ENCODE measurements around the gene LAMB4. TPM values are rescaled to one million over a fixed set of nuclear protein-coding genes. Genes with fewer than 3 reads are reported as not detected.
A peak's percentile ranks its signal among the peaks of the same experiment; 100 is the strongest.

Gene LAMB4
- total and polyA plus RNA-seq, 4 experiments from 2014 or later, result not detected

DNA sequence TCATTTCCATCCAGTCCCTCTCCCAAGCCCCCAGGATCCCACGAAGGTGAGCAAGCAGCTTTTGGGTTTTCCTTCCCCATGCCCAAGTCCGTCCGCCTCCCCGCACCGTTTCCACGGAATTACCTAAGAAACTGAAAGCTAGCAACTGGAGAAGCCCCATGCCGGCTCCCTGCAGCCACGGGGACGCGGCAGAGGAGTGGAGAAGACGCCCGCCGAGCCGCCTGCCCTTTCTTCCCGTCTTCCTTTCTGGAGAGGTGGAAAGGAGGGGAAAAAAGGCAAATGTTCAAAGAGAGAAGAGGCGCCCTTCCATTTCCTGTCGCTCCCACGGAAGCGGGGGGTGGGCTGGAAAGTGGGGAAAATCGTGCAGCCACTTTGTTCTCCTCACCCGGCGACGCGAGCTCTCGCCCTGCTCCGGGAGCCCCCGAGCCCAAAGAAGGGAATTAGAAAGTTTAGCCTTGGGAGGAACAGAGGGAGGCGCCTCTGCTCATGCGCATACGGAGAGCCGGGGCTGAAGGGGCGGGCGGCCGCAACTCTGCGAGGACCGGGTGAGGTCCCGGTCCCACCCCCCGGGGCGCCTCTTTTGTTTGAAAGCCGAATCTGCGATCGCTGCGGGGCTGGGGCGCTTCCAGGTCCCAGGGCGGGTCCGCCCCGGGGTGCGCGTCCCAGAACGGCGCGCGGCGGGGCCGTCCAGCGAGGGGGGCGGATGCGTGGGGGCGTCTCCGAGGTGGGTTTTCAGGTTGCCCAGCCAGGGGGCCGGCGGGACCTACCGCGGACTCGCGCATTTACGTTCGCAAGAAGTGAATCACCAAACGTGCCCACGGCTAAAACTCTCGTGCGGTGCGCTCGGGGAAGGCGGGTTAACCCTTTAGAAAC lies 127.2 kb downstream of the LAMB4 start, which contains the start of gene LAMB1:
Gene LAMB1, minus strand, starts transcription at position 436 of the 873 bp plus-strand sequence. Its CDS starts 276 bp downstream, at position 160.
- DNase-seq, result no peak
- H3K36me3 ChIP-seq (ENCODE audit: insufficient read depth, low read length), result no peaks in the 10 kb centered on the region
- Mint-ChIP-seq H3K36me3 (no peaks in the 10 kb centered on the region), H3K4me3 (peak within 1 kb of the TSS; percentile 64 to 89 (median 75)), H3K27ac (no peak within 1 kb of the TSS), H3K9me3 (peaks cover 0 to 7% (median 0%) of the 10 kb centered on the region in 8 donors), H3K4me1 (peaks cover 6 to 29% (median 15%) of the 10 kb centered on the region in 4 donors), H3K27me3 (peaks cover 41 to 44% of the 10 kb centered on the region in 2 donors)
- H3K27ac ChIP-seq (ENCODE audit: low read depth, low read length), result no peak within 1 kb of the TSS
- peak within 1 kb of the TSS in 1 of 2 donors; percentile 13 for H3K4me3 ChIP-seq (ENCODE audit: low read length in 2 of 2)
- peaks cover 19% of the 10 kb centered on the region for H3K4me1 ChIP-seq (ENCODE audit: insufficient read depth, low read length)
- H3K9me3 ChIP-seq (ENCODE audit: control insufficient read depth in 1 of 2, low read length in 2 of 2), result no peaks in the 10 kb centered on the region
- CTCF ChIA-PET (ENCODE audit: partially characterized antibody), result interaction anchor here (1.5 kb wide), 1 partner anchor 143 kb away, joined by 3 read pairs; no protein-coding TSS in a partner anchor
- H3K27me3 ChIP-seq (ENCODE audit: insufficient read depth, low read length), result peaks cover 11% of the 10 kb centered on the region
- POLR2A ChIA-PET (ENCODE audit: partially characterized antibody), result no interaction called here
- intact Hi-C loops (cut with micrococcal nuclease), result no loop called here

DNA sequence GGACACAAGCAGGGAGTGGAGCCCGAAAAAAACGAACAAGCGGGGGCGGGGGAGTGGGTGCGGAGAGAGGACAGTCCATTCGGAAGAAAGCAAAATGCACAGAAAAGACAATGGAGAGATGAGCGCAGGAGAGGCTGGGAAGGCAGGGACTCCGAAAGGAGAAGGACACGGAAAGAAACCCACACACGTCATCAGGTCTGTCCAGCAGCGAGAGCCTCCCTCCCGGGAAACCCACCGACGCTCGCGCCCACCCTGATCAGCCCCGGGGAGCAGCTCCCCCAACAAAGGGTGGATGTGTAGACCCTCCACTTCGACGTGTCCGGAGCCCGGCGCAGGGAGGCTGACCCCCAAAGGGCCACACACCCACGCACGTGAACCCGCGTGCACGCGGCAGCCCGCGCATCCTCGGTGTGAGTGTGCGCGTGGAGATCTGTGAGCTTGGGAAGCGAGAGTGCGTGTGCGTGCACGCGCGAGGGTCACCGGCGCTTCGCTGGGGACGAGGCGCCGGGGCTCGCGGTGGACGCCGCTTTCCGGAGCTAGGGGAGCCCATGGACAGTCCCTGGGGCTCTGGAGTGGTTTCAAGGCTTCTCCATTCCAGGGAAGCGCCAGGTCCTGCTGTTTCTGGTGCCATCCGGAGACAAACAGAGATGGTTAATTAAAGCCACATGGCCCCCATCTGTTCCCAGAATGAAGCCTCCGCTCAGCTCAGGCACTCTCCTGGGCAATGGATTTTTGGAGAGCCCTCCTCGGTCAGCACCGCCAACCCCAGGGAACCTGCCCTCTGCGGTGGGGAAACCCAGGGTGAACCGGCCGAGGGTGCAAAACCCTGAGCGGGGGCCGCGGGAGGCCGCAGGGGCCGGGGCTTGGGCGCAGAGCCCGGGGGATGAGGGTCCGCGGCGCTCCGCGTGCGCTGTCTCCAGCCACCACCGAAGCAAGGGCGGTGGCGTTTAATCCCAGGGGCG lies 128.1 kb downstream of the LAMB4 start:
- Mint-ChIP-seq H3K9me3 (peaks cover 0 to 7% (median 0%) of the 10 kb centered on the region in 8 donors), H3K36me3 (no peaks in the 10 kb centered on the region), H3K27ac (no peak overlapping the region), H3K4me3 (peak overlapping the region; percentile 59 to 84 (median 73)), H3K27me3 (peaks cover 34 to 40% of the 10 kb centered on the region in 2 donors), H3K4me1 (peaks cover 6 to 29% (median 15%) of the 10 kb centered on the region in 4 donors)
- intact Hi-C loops (cut with micrococcal nuclease), result no loop called here
- Histone ChIP-seq H3K27ac (ENCODE audit: low read depth, low read length) (no peak overlapping the region), H3K4me3 (ENCODE audit: low read length in 2 of 2) (no peak overlapping the region), H3K4me1 (ENCODE audit: insufficient read depth, low read length) (peaks cover 19% of the 10 kb centered on the region), H3K36me3 (ENCODE audit: insufficient read depth, low read length) (no peaks in the 10 kb centered on the region), H3K9me3 (ENCODE audit: control insufficient read depth in 1 of 2, low read length in 2 of 2) (no peaks in the 10 kb centered on the region), H3K27me3 (ENCODE audit: insufficient read depth, low read length) (peaks cover 11% of the 10 kb centered on the region)
- no peak for DNase-seq
- POLR2A ChIA-PET (ENCODE audit: partially characterized antibody), result no interaction called here
- CTCF ChIA-PET (ENCODE audit: partially characterized antibody), result no interaction called here

DNA sequence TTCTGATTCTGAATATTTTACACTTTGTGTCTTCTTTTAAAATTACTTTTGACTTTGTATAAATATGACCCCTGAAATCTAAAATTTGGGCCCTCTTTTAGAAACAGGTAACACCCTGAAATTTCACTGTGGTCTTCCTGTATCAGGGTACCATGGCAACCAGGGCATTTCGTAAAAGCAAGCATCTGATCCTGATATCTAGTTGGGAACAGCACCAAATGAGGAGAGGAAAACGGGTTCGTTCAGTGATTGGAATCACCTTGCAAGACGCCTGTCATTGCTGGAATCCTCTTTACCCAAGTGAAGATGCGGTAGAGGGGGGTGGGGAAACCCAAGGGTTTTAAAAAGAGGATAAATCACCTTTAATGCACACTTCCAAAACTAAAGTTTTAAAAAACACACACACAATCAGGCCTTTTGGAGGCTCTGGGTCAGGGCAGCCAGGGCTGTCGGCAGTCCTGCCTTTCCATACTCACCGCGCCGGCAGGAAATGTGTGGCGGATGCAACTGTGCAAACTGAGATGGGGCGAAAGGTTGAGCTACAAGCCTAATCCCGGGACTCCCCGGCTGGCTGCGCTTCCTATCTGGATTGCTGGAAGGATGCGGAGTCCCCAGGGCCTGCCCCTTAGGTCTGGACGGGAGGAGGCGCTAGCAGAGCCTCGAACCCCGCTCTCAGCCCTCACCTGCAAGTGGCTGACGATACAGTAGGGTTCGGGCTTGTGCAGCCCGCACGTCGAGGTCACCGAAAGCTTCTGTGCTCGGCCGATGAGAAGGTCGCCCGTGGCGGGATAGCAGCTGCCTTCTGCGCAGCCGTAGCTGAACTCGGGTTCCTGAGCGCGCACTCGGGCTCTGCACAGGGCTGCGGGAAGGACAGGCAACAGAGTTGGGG lies 129.0 kb downstream of the LAMB4 start:
- no peaks in the 10 kb centered on the region for H3K36me3 ChIP-seq (ENCODE audit: insufficient read depth, low read length)
- H3K9me3 ChIP-seq (ENCODE audit: control insufficient read depth in 1 of 2, low read length in 2 of 2), result no peaks in the 10 kb centered on the region
- Mint-ChIP-seq H3K27me3 (peaks cover 29 to 39% of the 10 kb centered on the region in 2 donors), H3K4me1 (peaks cover 6 to 29% (median 15%) of the 10 kb centered on the region in 4 donors), H3K9me3 (peaks cover 0 to 7% (median 0%) of the 10 kb centered on the region in 8 donors), H3K36me3 (no peaks in the 10 kb centered on the region), H3K4me3 (peak overlapping the region; percentile 59 to 84 (median 72)), H3K27ac (no peak overlapping the region)
- POLR2A ChIA-PET (ENCODE audit: partially characterized antibody), result no interaction called here
- no peak for DNase-seq
- peaks cover 19% of the 10 kb centered on the region for H3K4me1 ChIP-seq (ENCODE audit: insufficient read depth, low read length)
- H3K27ac ChIP-seq (ENCODE audit: low read depth, low read length), result no peak overlapping the region
- H3K4me3 ChIP-seq (ENCODE audit: low read length in 2 of 2), result no peak overlapping the region
- H3K27me3 ChIP-seq (ENCODE audit: insufficient read depth, low read length), result peaks cover 11% of the 10 kb centered on the region
- intact Hi-C loops (cut with micrococcal nuclease), result no loop called here
- CTCF ChIA-PET (ENCODE audit: partially characterized antibody), result no interaction called here

DNA sequence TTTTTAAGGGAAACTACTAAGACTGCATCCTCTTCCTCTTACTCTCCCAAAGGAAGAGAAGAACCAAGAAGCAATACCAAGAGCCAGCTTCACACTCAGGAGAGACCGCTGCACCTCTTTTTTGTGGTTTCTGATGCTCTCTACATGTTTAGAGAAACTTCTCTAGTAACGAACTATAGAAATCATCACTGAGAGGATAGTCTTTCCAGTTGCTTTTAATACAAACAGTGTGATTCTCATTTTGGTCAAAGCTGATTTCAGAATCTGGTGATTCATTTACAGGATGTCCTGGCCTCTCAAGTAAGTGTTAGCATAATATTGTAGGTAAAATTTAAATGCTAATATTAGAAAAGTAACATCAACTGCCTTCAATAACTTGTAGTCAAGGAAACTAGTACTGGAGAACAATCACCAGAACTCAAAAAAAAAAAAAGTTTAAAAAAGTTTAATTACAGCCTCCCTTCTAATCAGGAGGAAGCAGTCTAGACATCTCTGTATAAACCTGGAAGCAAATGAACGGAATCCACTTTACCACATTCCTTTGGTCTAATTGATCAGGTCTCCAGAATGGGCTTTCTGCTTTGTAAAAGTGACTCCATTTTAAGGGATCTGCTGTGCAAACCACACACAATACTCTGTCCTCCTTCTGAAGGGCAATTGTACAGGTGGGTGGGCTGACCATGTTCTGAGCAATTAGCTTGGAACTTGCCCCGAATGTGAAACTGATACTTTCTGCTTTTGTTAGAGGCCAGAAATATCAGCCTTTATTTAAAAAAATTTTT lies 130.2 kb downstream of the LAMB4 start:
- Mint-ChIP-seq H3K27ac (no peak overlapping the region), H3K4me1 (peaks cover 6 to 29% (median 14%) of the 10 kb centered on the region in 4 donors), H3K4me3 (no peak overlapping the region), H3K27me3 (peaks cover 31 to 34% of the 10 kb centered on the region in 2 donors), H3K36me3 (no peaks in the 10 kb centered on the region), H3K9me3 (peaks cover 0 to 5% (median 0%) of the 10 kb centered on the region in 8 donors)
- Histone ChIP-seq H3K9me3 (ENCODE audit: control insufficient read depth in 1 of 2, low read length in 2 of 2) (no peaks in the 10 kb centered on the region), H3K4me3 (ENCODE audit: low read length in 2 of 2) (no peak overlapping the region), H3K27ac (ENCODE audit: low read depth, low read length) (no peak overlapping the region), H3K4me1 (ENCODE audit: insufficient read depth, low read length) (peaks cover 19% of the 10 kb centered on the region), H3K36me3 (ENCODE audit: insufficient read depth, low read length) (no peaks in the 10 kb centered on the region), H3K27me3 (ENCODE audit: insufficient read depth, low read length) (peaks cover 11% of the 10 kb centered on the region)
- POLR2A ChIA-PET (ENCODE audit: partially characterized antibody), result no interaction called here
- DNase-seq, result no peak
- CTCF ChIA-PET (ENCODE audit: partially characterized antibody), result no interaction called here
- intact Hi-C loops (cut with micrococcal nuclease), result no loop called here

DNA sequence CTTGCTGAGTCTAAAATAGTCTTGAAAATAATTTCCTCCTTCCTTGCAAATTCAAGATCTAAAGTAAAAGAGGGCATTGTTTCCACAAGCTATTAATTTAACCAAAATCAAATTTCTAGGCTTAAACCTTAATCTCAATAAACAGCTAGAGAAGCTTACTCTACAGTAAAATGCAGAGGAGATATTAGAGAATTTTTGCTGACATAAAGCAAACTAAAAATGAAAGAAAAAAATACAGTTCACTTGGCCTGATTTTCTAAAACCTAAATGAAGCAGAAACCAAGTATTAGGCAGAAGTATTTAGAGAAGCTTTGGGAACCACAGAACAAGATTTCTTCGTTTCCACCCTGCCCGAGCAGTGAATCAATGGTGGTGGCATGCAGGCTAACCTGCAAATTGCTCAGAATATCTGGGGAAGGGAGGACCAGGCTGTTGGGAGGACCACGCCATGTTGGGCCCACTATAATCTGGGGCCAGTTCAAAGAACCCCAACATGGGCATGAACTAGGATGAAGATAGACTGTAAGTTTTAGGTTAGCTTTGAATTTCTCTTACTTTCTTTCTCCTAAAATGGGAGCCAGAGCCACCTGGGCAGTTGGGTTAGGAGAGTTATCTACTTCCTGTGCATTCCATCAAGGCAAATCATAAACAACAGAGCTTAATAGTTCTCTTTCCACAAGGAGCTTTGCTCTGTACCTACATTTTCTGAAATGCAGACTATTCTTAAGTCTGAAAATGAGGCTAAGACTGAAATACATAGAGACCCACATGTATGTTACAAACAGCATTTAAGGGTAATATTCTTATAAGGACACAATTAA lies 131.3 kb downstream of the LAMB4 start:
- Histone ChIP-seq H3K9me3 (ENCODE audit: control insufficient read depth in 1 of 2, low read length in 2 of 2) (no peaks in the 10 kb centered on the region), H3K4me3 (ENCODE audit: low read length in 2 of 2) (no peak overlapping the region), H3K27ac (ENCODE audit: low read depth, low read length) (no peak overlapping the region), H3K27me3 (ENCODE audit: insufficient read depth, low read length) (peaks cover 11% of the 10 kb centered on the region), H3K36me3 (ENCODE audit: insufficient read depth, low read length) (no peaks in the 10 kb centered on the region), H3K4me1 (ENCODE audit: insufficient read depth, low read length) (peaks cover 15% of the 10 kb centered on the region)
- ChIA-PET CTCF (ENCODE audit: partially characterized antibody) (no interaction called here), POLR2A (ENCODE audit: partially characterized antibody) (no interaction called here)
- Mint-ChIP-seq H3K27me3 (peaks cover 29% of the 10 kb centered on the region in 2 donors), H3K4me3 (no peak overlapping the region), H3K27ac (no peak overlapping the region), H3K4me1 (peaks cover 2 to 24% (median 9%) of the 10 kb centered on the region in 4 donors), H3K36me3 (no peaks in the 10 kb centered on the region), H3K9me3 (peaks cover 0 to 5% (median 0%) of the 10 kb centered on the region in 8 donors)
- intact Hi-C loops (cut with micrococcal nuclease), result no loop called here
- no peak for DNase-seq

DNA sequence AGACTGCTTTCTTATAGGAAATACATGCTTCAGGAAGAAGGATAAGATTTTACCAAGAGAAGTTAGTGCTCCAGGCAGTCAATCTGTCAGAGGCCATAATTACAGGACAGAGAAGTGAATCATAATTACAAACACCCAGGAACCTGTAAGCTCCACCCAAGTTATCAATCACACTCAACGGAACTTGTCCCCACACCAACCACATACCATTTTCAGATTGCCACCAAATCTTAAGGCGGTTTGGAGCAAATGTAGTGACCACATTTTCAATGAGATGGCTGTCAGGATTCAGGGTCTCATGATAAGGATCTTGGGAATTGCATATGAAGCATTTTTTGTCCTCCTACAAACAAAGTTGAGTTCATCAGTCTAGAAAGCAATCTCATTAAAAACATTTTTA lies 132.0 kb downstream of the LAMB4 start:
- Histone ChIP-seq H3K36me3 (ENCODE audit: insufficient read depth, low read length) (no peaks in the 10 kb centered on the region), H3K27me3 (ENCODE audit: insufficient read depth, low read length) (peaks cover 11% of the 10 kb centered on the region), H3K9me3 (ENCODE audit: control insufficient read depth in 1 of 2, low read length in 2 of 2) (no peaks in the 10 kb centered on the region), H3K27ac (ENCODE audit: low read depth, low read length) (no peak overlapping the region), H3K4me1 (ENCODE audit: insufficient read depth, low read length) (peaks cover 9% of the 10 kb centered on the region), H3K4me3 (ENCODE audit: low read length in 2 of 2) (no peak overlapping the region)
- Mint-ChIP-seq H3K9me3 (peaks cover 0 to 5% (median 0%) of the 10 kb centered on the region in 8 donors), H3K4me1 (peaks cover 2 to 19% (median 6%) of the 10 kb centered on the region in 4 donors), H3K4me3 (no peak overlapping the region), H3K27me3 (peaks cover 28 to 33% of the 10 kb centered on the region in 2 donors), H3K27ac (no peak overlapping the region), H3K36me3 (no peaks in the 10 kb centered on the region)
- intact Hi-C loops (cut with micrococcal nuclease), result no loop called here
- CTCF ChIA-PET (ENCODE audit: partially characterized antibody), result no interaction called here
- POLR2A ChIA-PET (ENCODE audit: partially characterized antibody), result no interaction called here
- no peak for DNase-seq

Measured in CD4-positive, alpha-beta memory T cell (primary cell).